Measurements from ENCODE around the gene AKT3. TPM values are rescaled to one million over a fixed set of nuclear protein-coding genes. Genes with fewer than 3 reads are reported as not detected.
"Not testable (repeated sequence)": the region's sequence is repeated elsewhere in the genome, so short reads cannot be mapped to it uniquely, and the experiment has no call there.

AKT3 gene
- total RNA-seq, 1 donor from 2014 or later, result 36.2 TPM

DNA sequence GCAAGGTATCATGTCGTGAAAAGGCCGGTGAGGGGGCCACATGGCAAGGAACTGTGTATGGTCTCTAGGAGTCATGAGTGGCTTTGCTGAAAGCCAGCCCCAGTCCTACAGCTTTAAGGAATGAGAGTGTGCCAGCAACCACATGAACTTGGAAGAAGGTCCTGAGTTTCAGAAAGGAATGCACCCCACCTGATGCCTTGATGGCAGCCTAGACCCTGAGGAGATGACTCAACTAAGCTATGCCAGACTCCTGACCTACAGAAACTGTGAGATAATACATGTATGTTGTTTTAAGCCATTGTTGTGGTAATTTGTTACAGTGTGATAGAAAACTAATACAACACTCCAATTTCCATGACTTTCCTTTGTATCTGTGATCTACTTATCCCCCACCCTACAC, 33.5 kb upstream of the AKT3 start:
- H3K9me3 Mint-ChIP-seq, result peaks cover 2% of the 10 kb centered on the region
- H4K20me1 ChIP-seq (ENCODE audit: low read depth), result no peaks in the 10 kb centered on the region
- no peak for DNase-seq (ENCODE audit: low spot score)
- no peak overlapping the region for H3K4me3 Mint-ChIP-seq
- H3K9ac ChIP-seq, result no peak overlapping the region
- H3K9me3 ChIP-seq (ENCODE audit: low read depth), result no peaks in the 10 kb centered on the region
- no peaks in the 10 kb centered on the region for H3K36me3 Mint-ChIP-seq
- no peaks in the 10 kb centered on the region for H3F3A ChIP-seq (ENCODE audit: low read depth)
- no peaks in the 10 kb centered on the region for H3K36me3 ChIP-seq
- no peak overlapping the region for H3K27ac ChIP-seq
- no peaks in the 10 kb centered on the region for H3K4me1 ChIP-seq
- no peak overlapping the region for H3K4me2 ChIP-seq
- H3K79me2 ChIP-seq (ENCODE audit: low read depth), result no peaks in the 10 kb centered on the region
- TF ChIP-seq, protein P1, sequence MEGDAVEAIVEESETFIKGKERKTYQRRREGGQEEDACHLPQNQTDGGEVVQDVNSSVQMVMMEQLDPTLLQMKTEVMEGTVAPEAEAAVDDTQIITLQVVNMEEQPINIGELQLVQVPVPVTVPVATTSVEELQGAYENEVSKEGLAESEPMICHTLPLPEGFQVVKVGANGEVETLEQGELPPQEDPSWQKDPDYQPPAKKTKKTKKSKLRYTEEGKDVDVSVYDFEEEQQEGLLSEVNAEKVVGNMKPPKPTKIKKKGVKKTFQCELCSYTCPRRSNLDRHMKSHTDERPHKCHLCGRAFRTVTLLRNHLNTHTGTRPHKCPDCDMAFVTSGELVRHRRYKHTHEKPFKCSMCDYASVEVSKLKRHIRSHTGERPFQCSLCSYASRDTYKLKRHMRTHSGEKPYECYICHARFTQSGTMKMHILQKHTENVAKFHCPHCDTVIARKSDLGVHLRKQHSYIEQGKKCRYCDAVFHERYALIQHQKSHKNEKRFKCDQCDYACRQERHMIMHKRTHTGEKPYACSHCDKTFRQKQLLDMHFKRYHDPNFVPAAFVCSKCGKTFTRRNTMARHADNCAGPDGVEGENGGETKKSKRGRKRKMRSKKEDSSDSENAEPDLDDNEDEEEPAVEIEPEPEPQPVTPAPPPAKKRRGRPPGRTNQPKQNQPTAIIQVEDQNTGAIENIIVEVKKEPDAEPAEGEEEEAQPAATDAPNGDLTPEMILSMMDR (IDR thresholded peaks at IDR 0.05), result no peak
- TF ChIP-seq EZH2phosphoT487 (IDR thresholded peaks at IDR 0.05) (no peak), EZH2 (IDR thresholded peaks at IDR 0.05) (no peak)
- peaks cover 9% of the 10 kb centered on the region for H3K4me1 Mint-ChIP-seq
- H3K27me3 Mint-ChIP-seq (ENCODE audit: insufficient read depth, low read depth), result no peaks in the 10 kb centered on the region
- H3K4me3 ChIP-seq, result no peak overlapping the region
- no peaks in the 10 kb centered on the region for H3K27me3 ChIP-seq
- no peak overlapping the region for H3K27ac Mint-ChIP-seq
- H2AFZ ChIP-seq (replicated peaks), result no peak overlapping the region

DNA sequence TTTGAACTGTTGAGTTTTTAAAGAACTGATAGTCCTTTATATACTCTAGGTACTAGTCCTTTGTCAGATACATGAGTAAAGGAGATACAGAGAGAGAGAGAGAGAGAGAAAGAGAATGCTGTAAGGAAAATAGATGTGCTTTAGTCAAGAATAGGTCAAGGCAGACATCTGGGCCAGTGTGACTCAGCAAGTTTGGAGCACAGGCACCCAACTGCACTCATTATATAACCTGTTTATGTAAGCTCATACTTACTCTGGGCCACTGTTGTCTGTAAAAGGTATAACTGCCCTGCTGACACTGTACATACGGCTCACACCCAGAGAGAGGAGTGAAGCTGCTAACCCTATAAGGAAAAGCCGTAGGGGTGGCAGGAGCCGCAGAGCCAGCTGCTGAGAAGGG, 32.2 kb upstream of the AKT3 start:
- no peak overlapping the region for H3K4me2 ChIP-seq
- H3K4me3 ChIP-seq, result no peak overlapping the region
- no peak overlapping the region for H2AFZ ChIP-seq (replicated peaks)
- Mint-ChIP-seq H3K4me1 (peaks cover 9% of the 10 kb centered on the region), H3K27me3 (ENCODE audit: insufficient read depth, low read depth) (no peaks in the 10 kb centered on the region), H3K9me3 (peaks cover 4% of the 10 kb centered on the region), H3K4me3 (no peak overlapping the region), H3K36me3 (no peaks in the 10 kb centered on the region), H3K27ac (no peak overlapping the region)
- H3K9me3 ChIP-seq (ENCODE audit: low read depth), result no peaks in the 10 kb centered on the region
- no peaks in the 10 kb centered on the region for H4K20me1 ChIP-seq (ENCODE audit: low read depth)
- H3K36me3 ChIP-seq, result no peaks in the 10 kb centered on the region
- TF ChIP-seq, protein P1 (IDR thresholded peaks at IDR 0.05), result no peak
- no peak for TF ChIP-seq EZH2phosphoT487 (IDR thresholded peaks at IDR 0.05)
- TF ChIP-seq EZH2 (IDR thresholded peaks at IDR 0.05), result no peak
- no peaks in the 10 kb centered on the region for H3K27me3 ChIP-seq
- no peak for DNase-seq (ENCODE audit: low spot score)
- H3F3A ChIP-seq (ENCODE audit: low read depth), result no peaks in the 10 kb centered on the region
- H3K27ac ChIP-seq, result no peak overlapping the region
- no peak overlapping the region for H3K9ac ChIP-seq
- no peaks in the 10 kb centered on the region for H3K79me2 ChIP-seq (ENCODE audit: low read depth)
- no peaks in the 10 kb centered on the region for H3K4me1 ChIP-seq

DNA sequence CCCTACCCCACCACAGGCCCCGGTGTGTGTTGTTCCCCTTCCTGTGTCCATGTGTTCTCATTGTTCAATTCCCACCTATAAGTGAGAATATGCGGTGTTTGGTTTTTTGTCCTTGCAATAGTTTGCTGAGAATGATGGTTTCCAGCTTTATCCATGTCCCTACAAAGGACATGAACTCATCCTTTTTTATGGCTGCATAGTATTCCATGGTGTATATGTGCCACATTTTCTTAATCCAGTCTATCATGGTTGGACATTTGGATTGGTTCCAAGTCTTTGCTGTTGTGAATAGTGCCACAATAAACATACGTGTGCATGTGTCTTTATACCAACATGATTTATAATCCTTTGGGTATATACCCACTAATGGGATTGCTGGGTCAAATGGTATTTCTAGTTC, 27.0 kb upstream of the AKT3 start:
- H3K36me3 Mint-ChIP-seq, H3K4me1 ChIP-seq: not testable (repeated sequence)
- peaks cover 19% of the 10 kb centered on the region for H3K9me3 Mint-ChIP-seq

DNA sequence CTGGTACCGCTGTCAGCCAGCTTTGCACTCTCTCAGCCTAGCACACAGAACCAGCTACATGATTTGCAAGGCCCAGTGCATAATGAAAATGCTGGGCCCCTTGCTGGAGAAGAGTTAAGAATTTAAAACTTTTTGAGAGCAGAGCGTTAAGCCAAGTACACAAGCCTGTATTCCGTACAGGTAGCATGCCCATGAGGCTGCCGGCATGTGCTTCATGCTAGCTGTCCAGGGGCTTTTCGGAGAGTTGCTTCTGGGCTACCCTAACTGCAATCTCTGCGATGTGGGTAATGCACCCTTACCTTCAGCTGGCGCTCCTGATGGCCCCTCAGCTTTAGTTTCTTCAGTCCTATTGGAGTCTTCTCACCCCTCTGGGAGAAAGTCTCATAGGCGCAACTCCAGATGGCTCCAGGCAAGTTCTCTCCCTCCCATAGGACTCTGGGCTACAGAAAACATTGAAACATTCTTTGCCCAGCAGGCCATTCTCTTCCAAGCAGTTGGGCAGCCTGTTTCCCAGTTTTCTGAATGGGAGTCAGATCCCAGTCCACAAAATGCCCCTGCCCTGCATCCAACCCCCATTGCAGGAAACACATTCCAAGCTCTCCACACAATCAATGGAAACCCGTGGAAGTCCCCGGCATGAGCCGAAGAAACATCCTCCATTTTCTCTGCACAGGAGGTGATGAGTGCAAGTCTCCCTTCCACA, 5.7 kb upstream of the AKT3 start:
- H3K79me2 ChIP-seq (ENCODE audit: low read depth), result no peaks in the 10 kb centered on the region
- H4K20me1 ChIP-seq (ENCODE audit: low read depth), result no peaks in the 10 kb centered on the region
- peaks cover 3% of the 10 kb centered on the region for H3K27me3 Mint-ChIP-seq (ENCODE audit: insufficient read depth, low read depth)
- H3K27ac Mint-ChIP-seq, result no peak overlapping the region
- DNase-seq (ENCODE audit: low spot score), result peak; percentile 25
- no peak overlapping the region for H3K27ac ChIP-seq
- H3K4me2 ChIP-seq, result peak overlapping the region; percentile 18
- H3K36me3 Mint-ChIP-seq, result no peaks in the 10 kb centered on the region
- peaks cover 18% of the 10 kb centered on the region for H3K4me1 ChIP-seq
- no peak overlapping the region for H3K9ac ChIP-seq
- H2AFZ ChIP-seq (replicated peaks), result peak overlapping the region; percentile 76
- no peaks in the 10 kb centered on the region for H3K36me3 ChIP-seq
- H3K4me3 Mint-ChIP-seq, result no peak overlapping the region
- H3K9me3 Mint-ChIP-seq, result no peaks in the 10 kb centered on the region
- TF ChIP-seq, protein P1 (IDR thresholded peaks at IDR 0.05), result no peak
- TF ChIP-seq EZH2 (IDR thresholded peaks at IDR 0.05), result no peak
- no peak for TF ChIP-seq EZH2phosphoT487 (IDR thresholded peaks at IDR 0.05)
- H3K4me3 ChIP-seq, result no peak overlapping the region
- H3F3A ChIP-seq (ENCODE audit: low read depth), result peaks cover 29% of the 10 kb centered on the region
- H3K4me1 Mint-ChIP-seq, result peaks cover 20% of the 10 kb centered on the region
- peaks cover 16% of the 10 kb centered on the region for H3K27me3 ChIP-seq
- no peaks in the 10 kb centered on the region for H3K9me3 ChIP-seq (ENCODE audit: low read depth)

More for the DNA sequence above, 27.0 kb upstream of the AKT3 start:
- not testable (repeated sequence) for H3K4me2 ChIP-seq; H3K27ac Mint-ChIP-seq; H3F3A ChIP-seq (ENCODE audit: low read depth); H3K4me3 ChIP-seq; H3K9me3 ChIP-seq (ENCODE audit: low read depth); DNase-seq (ENCODE audit: low spot score); H3K36me3 ChIP-seq; H3K27me3 ChIP-seq; H3K9ac ChIP-seq; H4K20me1 ChIP-seq (ENCODE audit: low read depth); H3K27me3 Mint-ChIP-seq (ENCODE audit: insufficient read depth, low read depth); H2AFZ ChIP-seq (replicated peaks); H3K27ac ChIP-seq; H3K4me1 Mint-ChIP-seq; H3K79me2 ChIP-seq (ENCODE audit: low read depth); H3K4me3 Mint-ChIP-seq

All from neural progenitor cell (in vitro differentiated cells).